OCI-M1 (cell line): ENCODE results near the gene ALAS1.
A peak's percentile ranks its signal among the peaks of the same experiment; 100 is the strongest.

Experiments used
- DNase-seq: peaks from one replicate; lab custom pipeline; 2025; lab: John Stamatoyannopoulos, UW

Gene ALAS1

GRCh38 chr3:52198643-52199608 lies 966 bp downstream of the ALAS1 start:
- no peak for DNase-seq

GRCh38 chr3:52200981-52201679 lies 3.2 kb downstream of the ALAS1 start:
- no peak for DNase-seq

- peak; percentile 16 for DNase-seq
Measured at GRCh38 chr3:52202384-52203077, 4.6 kb downstream of the ALAS1 start.

GRCh38 chr3:52203701-52204100 lies 5.7 kb downstream of the ALAS1 start:
- DNase-seq: no peak

GRCh38 chr3:52204337-52205073 lies 6.5 kb downstream of the ALAS1 start:
- DNase-seq: no peak

GRCh38 chr3:52205727-52206372 lies 7.9 kb downstream of the ALAS1 start:
- no peak for DNase-seq

- no peak for DNase-seq
Measured at GRCh38 chr3:52208556-52208955, 10.6 kb downstream of the ALAS1 start.

- no peak for DNase-seq
Measured at GRCh38 chr3:52210037-52210436, 12.1 kb downstream of the ALAS1 start.

- peak; percentile 86 for DNase-seq
Measured at GRCh38 chr3:52210550-52211046, 12.6 kb downstream of the ALAS1 start.

GRCh38 chr3:52211268-52211891 lies 13.4 kb downstream of the ALAS1 start:
- DNase-seq: no peak

- peak; percentile 11 for DNase-seq
Measured at GRCh38 chr3:52213005-52213404, 15.0 kb downstream of the ALAS1 start.

- no peak for DNase-seq
Measured at GRCh38 chr3:52213901-52214300, 15.9 kb downstream of the ALAS1 start.

- no peak for DNase-seq
Measured at GRCh38 chr3:52215351-52215750, 17.4 kb downstream of the ALAS1 start.

- DNase-seq: no peak
Measured at GRCh38 chr3:52216585-52217408, 18.8 kb downstream of the ALAS1 start.

- DNase-seq: no peak
Measured at GRCh38 chr3:52217409-52217805, 19.4 kb downstream of the ALAS1 start.

- no peak for DNase-seq
Measured at GRCh38 chr3:52218026-52218425, 20.1 kb downstream of the ALAS1 start.

GRCh38 chr3:52218454-52218853 lies 20.5 kb downstream of the ALAS1 start:
- DNase-seq: no peak

- no peak for DNase-seq
Measured at GRCh38 chr3:52218937-52219650, 21.1 kb downstream of the ALAS1 start.

GRCh38 chr3:52220380-52221026 lies 22.5 kb downstream of the ALAS1 start:
- DNase-seq: peak; percentile 90
